HG03457 (cell line): ENCODE data around the gene PIP4K2A.
"Not testable (repeated sequence)": the region's sequence is repeated elsewhere in the genome, so short reads cannot be mapped to it uniquely, and the experiment has no call there.

ENCODE experiments used
- ATAC-seq: cut with Tn5 transposase; IDR thresholded peaks from one replicate; pipeline ENCODE4 v1.9.1; 2021; ENCODE audit warnings: moderate number of reproducible peaks; ENCODE audit not compliant: unreplicated experiment

The PIP4K2A gene

DNA sequence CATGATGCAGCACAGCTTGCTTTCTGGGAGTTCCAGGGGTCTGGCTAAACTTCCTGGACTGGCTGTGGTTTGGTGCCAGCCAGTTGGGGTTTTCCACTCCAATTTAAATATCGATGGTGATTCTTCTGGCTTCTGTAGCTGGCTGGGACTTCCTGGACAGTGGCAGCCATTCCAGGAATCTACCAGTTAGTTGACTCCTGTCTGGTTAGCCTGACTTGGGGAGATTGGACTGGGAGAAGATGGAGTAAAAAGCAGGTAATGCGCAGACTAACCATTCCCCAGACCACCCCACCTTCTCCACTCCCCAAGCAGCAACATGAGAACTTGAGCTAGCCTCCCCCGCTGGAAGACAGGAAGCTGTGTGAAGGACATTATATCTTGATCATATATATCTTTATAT is 6.3 kb upstream of the PIP4K2A start:
- ATAC-seq, result no peak

GRCh38 chr10:22719406-22720042 is 5.1 kb upstream of the PIP4K2A start:
- no peak for ATAC-seq

DNA sequence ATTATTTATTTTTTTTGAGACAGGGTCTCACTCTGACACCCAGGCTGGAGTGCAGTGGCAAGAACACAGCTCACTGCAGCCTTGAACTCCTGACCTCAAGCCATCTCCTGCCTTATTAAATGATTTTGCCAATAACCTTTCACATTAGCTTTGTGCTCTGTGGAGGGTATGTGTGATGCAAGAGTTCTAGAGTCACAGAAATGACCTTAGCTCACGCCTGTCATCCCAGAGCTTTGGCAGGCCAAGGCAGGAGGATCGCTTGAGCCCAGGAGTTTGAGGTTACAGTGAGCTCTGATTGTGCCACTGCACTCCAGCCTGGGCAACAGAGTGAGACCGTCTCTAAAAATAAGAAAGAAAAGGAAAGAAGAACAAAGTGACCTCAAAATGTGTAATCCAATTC is 4.3 kb upstream of the PIP4K2A start:
- not testable (repeated sequence) for ATAC-seq

DNA sequence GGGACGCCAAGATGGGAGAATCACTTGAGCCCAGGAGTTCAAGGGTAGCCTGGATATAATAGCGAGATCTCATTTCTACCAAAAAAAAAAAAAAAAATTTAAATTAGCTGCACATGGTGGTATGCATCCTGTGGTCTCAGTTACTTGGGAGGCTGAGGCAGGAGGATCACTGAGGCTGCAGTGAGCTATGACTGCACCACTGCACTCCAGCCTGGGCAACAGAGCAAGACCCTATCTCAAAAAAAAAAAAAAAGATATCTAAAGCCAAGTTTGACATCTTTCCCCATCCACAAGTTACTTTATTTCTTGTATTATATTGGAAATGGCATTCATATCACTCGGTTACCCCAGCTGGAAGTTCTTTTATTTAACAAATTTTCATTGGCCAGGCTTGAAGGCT is 3.4 kb upstream of the PIP4K2A start:
- no peak for ATAC-seq

DNA sequence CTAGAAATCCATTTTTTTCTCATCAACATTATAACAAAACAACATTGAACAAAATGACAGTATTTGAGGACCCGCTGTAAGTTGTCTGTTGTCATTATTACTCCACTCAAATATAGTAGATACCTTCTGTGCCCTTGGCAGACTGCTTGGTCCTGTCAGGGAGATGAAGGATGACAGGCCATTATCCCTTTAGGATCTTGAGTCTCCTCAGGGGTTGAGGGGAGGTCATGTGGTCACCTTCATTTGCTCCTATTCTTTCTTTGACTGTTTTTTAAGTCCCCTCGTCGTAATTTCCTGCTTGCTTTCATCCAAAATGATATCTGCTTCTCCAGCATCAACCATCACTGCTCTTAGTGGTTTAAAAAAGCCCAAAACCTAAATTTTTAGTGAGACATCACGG is 2.6 kb upstream of the PIP4K2A start:
- no peak for ATAC-seq

DNA sequence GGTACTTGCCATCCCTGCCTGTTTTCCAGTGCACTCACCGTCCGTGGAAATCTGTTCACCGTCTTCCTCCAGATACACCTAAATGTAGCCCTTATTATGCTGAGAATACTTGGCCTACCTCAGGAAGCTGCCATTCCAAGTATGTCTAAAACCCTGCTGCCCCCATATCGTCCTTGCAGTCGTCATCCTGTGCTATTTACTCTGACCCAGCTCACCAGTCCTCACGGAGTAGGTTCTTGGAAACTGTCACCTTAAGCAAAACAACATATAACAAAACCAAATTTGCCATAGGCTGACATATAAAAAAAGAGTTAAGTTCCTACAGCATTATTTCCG is 880 bp upstream of the PIP4K2A start:
- ATAC-seq, result no peak

GRCh38 chr10:22713853-22714478 is 412 bp downstream of the PIP4K2A start:
- peak; percentile 11 for ATAC-seq

DNA sequence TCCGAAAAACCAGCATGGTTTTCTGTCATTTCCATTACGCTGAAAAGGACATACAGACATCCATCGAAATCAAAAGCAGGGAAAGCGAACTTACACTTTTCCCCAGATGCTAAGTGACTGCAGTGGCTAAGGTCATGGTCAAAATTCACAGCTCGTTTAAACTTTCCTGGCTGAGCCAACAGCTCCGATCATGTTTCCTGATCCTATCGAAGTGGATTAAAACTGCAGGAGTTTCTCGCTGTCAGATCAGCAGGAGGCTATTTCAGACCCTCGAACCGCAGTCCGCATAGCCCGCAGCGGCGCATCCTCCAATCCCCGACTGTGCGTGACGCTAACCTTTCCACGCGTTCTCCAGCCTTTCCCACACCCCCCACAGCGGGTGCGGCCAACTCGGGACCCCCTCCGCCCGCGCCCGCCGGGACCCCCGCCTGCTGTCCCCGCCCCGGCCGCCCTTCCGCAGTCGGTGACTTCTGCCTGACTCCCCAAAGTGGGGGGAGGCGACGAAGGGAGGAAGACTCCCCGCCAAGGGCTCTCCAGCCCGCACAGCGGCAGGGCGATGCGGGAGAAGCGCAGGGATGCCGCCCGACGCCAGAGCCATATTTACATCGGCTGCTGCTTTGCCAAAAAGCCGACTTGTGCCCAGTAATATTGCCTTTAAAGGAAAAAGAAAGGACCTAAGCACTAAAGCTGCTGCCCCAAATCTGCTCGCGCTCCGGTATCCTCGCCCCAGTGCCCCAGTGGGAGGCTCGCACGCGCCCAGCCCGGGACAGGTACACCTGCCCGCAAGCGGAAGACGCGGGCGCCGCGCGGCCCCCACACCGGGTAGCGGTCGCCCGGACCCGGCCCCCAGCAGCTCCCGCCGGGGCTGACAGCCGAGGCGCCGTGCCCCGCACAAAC is 1.2 kb downstream of the PIP4K2A start:
- ATAC-seq, result no peak

- ATAC-seq, result no peak
Observed at GRCh38 chr10:22712211-22712955, 2.0 kb downstream of the PIP4K2A start.

DNA sequence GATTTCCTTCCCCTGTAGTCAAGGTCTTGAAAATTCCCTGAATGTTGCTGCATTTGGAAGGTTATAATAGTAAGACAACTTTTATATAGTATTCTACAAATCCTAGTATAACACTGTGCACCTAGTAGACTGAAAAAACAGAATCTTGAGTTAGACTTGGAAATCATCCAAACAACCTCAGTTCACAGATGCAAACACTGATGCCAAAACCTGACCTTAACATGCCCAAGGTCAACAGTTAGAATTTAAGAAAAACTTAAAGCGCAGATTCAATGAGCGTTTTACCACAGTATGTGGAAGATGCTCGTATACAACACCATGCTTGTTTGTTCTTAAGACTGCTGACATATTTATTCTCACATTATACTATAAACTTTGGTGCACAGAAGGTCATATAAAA is 3.0 kb downstream of the PIP4K2A start:
- ATAC-seq, result no peak

GRCh38 chr10:22710139-22710745 is 4.1 kb downstream of the PIP4K2A start:
- no peak for ATAC-seq

DNA sequence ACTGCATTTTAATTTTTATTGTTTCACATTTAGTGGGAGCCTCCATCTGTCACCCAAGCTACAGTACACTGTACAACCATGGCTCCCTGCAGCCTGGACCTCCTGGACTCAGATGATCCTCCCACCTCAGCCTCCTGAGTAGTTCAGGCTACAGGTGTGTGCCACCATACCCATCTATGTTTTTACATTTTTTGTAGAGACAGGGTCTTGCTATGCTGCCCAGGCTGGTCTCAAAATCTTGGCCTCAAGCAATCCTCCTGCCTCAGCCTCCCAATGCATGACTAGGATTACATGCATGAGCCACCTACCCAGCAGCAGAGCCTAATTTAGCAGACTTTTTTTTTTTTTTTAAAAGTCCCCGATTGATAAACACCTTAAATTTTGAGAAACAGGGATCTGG is 5.6 kb downstream of the PIP4K2A start:
- no peak for ATAC-seq

DNA sequence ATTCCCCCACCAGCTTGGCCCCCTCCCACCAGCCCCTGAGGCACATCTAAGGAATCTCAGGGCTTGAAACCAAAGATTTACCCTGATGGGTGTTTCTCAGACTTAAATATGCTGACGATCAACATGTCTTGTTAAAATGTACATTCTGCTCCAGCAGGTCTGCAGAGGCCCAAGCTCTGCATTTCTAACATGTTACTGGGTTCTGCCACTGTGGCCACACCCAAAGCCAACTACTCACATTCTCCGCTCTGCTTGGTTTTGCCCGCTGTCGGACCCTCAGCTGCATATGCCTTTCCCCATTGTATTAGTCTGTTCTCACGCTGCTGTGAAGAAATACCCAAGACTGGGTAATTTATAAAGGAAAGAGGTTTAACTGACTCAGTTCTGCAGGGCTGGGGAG is 8.9 kb downstream of the PIP4K2A start:
- ATAC-seq, result no peak

- ATAC-seq, result no peak
Observed at GRCh38 chr10:22704942-22705341, 9.4 kb downstream of the PIP4K2A start.

- ATAC-seq, result no peak
Observed at GRCh38 chr10:22704471-22704911, 9.9 kb downstream of the PIP4K2A start.

GRCh38 chr10:22702348-22702747 is 12.0 kb downstream of the PIP4K2A start:
- no peak for ATAC-seq

GRCh38 chr10:22701132-22701826 is 13.1 kb downstream of the PIP4K2A start:
- no peak for ATAC-seq

- no peak for ATAC-seq
Observed at GRCh38 chr10:22700489-22700888, 13.9 kb downstream of the PIP4K2A start.

- ATAC-seq, result no peak
Observed at GRCh38 chr10:22699976-22700375, 14.4 kb downstream of the PIP4K2A start.

DNA sequence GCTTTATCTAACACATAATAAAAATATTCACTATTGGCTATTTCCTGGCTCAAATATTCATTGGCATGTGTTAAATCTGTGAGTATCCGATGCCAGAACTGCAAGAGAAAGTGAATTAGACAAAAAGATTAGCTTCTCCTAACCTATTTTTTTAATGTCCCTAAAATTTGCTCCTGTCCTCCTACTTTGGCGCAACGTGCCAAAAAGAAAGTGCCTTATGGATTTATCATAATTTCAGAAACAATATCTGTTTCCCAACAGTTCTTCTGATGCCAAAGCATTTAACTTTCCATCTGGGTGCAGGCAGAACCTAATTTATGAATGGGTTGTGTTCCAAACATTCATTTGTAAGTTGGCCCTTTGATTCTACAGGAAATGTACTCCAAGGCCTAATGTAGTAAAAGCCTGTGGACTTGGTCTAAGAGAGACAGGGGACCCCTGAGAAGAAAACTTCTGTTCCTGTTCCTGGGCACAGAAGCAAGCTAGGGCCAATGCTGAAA is 15.4 kb downstream of the PIP4K2A start:
- ATAC-seq, result no peak
